DND-41 (cell line): ENCODE measurements around the gene SLC6A18.

Experiments
- EZH2 ChIP-seq: IDR thresholded peaks from 3 replicates; pipeline ENCODE4 v1.6.1; 2012; ENCODE audit warnings: borderline replicate concordance, low read depth, mild to moderate bottlenecking, moderate library complexity, low read length, inconsistent platforms; ENCODE audit not compliant: severe bottlenecking
- TF ChIP-seq, protein P1 (sequence below): IDR thresholded peaks from 2 replicates; pipeline ENCODE4 v1.5.1; 2012; ENCODE audit warnings: borderline replicate concordance, low read length, moderate library complexity, mild to moderate bottlenecking; ENCODE audit not compliant: poor library complexity, severe bottlenecking; ENCODE audit errors: extremely low read depth

DNA sequence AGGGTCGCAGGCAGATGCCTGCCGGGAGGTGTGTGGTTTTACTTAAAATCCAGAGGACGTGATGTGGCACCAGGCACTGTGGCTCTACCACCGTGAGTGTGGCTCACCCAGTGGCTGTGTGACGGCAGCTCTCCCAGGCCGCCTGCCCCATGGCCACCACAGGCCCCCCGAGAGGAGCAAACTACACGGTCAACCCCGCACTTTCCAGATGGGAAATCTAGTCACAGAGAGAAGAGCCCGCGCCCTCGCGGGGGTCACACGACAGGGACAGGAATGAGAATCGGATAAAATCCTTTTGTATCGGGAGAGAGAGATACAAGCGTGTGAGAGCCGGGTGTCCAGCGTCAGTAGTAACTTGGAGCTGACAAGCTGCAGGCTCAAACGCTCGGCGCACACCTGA is 45.2 kb downstream of the SLC6A18 start:
- TF ChIP-seq, protein P1, sequence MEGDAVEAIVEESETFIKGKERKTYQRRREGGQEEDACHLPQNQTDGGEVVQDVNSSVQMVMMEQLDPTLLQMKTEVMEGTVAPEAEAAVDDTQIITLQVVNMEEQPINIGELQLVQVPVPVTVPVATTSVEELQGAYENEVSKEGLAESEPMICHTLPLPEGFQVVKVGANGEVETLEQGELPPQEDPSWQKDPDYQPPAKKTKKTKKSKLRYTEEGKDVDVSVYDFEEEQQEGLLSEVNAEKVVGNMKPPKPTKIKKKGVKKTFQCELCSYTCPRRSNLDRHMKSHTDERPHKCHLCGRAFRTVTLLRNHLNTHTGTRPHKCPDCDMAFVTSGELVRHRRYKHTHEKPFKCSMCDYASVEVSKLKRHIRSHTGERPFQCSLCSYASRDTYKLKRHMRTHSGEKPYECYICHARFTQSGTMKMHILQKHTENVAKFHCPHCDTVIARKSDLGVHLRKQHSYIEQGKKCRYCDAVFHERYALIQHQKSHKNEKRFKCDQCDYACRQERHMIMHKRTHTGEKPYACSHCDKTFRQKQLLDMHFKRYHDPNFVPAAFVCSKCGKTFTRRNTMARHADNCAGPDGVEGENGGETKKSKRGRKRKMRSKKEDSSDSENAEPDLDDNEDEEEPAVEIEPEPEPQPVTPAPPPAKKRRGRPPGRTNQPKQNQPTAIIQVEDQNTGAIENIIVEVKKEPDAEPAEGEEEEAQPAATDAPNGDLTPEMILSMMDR, result no peak
- no peak for TF ChIP-seq EZH2
